GM18499 (cell line): ENCODE results near the gene ALDH3B1.

ENCODE experiments used
- ATAC-seq: cut with Tn5 transposase; IDR thresholded peaks from one replicate; pipeline ENCODE4 v1.9.1; 2021; ENCODE audit warnings: moderate number of reproducible peaks; ENCODE audit not compliant: insufficient read depth, unreplicated experiment

ALDH3B1 gene

DNA sequence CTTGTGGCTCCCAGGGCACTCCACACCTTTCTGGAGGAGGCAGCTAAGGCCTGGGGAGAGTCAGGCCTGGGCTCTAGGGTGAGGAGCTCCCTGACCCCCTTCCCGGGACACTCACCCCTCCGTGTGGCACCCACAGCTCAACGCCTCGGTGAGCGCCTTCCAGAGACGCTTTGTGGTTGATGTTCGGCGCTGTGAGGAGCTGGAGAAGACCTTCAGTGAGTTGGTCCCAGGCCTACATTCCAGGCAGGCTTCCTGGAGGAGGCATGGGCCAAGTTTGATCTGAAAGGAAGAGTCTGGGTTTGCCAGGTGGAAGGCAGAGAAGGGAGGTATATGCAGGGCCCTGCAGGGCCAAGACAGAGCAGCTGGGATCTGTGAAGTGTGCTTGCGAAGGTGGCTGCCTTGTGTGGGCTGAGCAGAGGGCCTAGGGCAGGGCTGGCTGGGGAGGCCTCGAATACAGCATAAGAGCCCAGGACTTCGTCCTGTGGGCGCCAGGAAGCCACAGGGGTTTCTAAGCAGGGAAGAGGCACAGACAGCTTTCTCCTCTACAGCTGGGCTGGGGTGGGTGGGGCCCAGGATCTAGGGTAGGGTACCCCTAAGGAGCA, 31.6 kb downstream of the ALDH3B1 start:
- no peak for ATAC-seq

DNA sequence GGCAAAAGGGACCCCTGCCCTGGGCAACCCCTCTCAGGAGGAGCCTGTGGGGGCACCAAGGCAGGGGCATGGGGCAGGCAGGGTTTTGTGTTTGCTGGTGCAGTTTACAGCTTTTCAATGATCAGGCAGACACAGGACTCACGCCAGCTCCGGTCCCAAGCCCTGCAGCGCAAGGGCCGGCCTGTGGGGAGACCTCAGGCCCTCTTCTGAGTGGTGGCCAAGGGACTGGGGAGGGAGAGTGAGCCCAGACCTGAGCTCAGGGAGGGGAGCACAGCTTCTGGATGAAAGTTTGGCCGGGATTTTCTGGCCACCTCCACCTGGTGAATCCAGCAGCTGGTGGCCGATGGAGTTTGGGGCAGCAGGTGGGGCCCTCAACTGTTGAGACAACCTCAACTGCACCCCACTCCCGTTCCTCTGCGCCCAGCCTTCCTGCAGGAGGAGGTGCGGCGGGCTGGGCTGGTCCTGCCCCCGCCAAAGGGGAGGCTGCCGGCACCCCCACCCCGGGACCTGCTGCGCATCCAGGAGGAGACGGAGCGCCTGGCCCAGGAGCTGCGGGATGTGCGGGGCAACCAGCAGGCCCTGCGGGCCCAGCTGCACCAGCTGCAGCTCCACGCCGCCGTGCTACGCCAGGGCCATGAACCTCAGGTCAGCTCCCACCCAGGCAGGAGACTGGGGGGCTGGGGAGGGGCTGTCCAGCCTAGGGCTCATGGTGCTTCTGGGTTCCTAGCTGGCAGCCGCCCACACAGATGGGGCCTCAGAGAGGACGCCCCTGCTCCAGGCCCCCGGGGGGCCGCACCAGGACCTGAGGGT, 32.3 kb downstream of the ALDH3B1 start:
- no peak for ATAC-seq

DNA sequence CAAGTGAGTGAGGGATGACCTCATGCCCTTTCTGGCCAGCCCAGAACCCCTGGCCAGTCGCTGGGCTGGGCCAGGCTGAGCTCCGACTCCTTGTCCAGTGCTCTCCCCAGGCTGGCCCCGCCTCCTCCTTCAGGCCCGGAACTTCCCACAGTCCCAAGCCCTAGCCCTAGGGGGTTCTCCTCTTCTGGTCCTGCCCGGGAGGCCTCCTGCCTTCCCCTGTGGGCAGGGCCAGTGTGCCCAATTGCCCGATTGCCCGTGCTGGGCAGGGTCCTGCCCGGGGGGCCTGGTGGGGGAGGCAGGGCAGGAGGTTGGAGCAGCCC, 32.9 kb downstream of the ALDH3B1 start:
- ATAC-seq = no peak

DNA sequence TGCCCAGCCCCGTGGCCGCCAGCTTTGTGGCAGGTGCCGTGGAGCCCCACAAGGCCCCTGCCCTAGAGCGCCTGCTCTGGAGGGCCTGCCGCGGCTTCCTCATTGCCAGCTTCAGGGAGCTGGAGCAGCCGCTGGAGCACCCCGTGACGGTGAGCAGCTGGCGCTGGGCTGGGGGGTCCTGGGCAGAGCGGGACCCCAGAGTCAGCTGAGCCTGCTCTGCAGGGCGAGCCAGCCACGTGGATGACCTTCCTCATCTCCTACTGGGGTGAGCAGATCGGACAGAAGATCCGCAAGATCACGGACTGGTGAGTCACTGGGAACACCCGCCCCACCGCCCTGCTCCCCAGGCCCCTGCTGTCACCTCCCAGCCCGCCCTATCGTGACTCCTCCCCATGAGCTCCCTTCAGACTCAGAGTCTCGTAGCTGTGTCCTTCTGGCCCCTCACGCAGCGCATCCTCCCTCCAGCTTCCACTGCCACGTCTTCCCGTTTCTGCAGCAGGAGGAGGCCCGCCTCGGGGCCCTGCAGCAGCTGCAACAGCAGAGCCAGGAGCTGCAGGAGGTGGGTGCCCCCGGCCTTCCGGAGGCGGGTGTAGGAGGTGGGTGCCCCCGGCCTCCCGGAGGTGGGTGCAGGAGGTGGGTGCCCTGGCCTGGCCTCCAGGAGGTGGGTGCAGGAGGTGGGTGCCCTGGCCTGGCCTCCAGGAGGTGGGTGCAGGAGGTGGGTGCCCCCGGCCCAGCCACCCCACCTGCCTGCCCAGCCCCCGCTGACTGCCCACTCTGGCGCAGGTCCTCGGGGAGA, 33.4 kb downstream of the ALDH3B1 start:
- no peak for ATAC-seq

DNA sequence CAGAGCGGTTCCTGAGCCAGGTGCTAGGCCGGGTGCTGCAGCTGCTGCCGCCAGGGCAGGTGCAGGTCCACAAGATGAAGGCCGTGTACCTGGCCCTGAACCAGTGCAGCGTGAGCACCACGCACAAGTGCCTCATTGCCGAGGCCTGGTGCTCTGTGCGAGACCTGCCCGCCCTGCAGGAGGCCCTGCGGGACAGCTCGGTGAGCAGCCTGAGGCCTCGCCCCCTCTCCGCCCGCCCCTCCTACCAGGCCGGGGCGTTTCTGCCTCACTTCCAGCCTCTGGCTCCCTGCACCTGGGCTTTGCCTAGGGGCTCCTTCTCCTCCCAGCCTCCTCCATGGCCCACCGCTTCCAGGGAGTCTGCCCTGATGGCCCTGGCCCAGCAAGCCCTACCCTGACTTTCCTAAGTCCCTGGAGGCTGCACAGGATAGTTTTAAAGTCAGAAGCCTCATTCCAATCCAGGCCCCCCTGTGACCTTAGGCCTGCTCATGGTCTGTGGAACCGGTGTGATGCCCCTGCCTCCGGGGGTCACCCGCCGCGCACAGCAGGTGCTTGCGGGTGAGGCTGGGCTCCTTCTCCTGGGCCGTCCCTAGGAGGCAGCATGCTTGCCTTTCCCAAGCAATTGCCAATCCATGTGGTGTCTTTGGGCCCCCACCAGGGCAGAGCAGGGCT, 34.2 kb downstream of the ALDH3B1 start:
- no peak for ATAC-seq

DNA sequence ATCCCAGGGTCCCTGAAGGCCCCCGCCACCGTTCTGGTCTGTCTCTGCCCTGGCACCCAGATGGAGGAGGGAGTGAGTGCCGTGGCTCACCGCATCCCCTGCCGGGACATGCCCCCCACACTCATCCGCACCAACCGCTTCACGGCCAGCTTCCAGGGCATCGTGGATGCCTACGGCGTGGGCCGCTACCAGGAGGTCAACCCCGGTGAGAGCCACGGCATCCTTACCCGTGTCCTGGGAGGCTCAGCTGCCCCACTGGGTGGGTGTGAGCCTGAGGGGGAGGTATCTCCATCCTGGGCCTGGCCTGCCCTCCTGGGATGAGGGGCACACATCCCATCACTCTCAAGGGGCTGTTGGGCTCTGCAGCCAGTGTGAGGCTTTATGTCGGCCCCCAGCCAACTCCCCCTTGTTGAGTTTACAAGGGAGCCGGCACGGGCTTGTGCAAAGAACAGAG, 34.8 kb downstream of the ALDH3B1 start:
- ATAC-seq = no peak

DNA sequence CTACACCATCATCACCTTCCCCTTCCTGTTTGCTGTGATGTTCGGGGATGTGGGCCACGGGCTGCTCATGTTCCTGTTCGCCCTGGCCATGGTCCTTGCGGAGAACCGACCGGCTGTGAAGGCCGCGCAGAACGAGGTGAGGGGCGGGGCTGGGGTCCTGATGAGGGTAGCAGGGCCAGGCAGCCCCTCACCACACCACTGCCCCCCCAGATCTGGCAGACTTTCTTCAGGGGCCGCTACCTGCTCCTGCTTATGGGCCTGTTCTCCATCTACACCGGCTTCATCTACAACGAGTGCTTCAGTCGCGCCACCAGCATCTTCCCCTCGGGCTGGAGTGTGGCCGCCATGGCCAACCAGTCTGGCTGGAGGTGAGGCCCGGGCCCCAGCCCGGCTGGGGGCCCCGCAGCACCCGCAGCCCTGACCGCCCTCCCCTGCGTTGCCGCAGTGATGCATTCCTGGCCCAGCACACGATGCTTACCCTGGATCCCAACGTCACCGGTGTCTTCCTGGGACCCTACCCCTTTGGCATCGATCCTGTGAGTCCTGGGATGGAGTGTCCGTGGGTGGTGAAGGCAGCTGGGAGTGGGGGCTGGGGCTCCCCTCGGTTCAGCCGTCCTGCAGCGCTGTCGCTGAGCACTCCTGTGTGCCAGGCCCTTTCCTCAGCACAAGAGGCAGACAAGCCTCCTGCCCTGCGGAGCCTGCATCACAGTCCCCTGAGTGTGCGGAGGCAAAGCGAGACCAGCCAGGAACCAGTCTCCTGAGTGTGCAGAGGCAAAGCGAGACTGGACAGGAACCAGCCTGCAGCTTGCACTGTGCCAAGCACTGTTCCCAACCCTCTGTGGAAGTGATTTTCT, 37.5 kb downstream of the ALDH3B1 start:
- ATAC-seq = no peak

DNA sequence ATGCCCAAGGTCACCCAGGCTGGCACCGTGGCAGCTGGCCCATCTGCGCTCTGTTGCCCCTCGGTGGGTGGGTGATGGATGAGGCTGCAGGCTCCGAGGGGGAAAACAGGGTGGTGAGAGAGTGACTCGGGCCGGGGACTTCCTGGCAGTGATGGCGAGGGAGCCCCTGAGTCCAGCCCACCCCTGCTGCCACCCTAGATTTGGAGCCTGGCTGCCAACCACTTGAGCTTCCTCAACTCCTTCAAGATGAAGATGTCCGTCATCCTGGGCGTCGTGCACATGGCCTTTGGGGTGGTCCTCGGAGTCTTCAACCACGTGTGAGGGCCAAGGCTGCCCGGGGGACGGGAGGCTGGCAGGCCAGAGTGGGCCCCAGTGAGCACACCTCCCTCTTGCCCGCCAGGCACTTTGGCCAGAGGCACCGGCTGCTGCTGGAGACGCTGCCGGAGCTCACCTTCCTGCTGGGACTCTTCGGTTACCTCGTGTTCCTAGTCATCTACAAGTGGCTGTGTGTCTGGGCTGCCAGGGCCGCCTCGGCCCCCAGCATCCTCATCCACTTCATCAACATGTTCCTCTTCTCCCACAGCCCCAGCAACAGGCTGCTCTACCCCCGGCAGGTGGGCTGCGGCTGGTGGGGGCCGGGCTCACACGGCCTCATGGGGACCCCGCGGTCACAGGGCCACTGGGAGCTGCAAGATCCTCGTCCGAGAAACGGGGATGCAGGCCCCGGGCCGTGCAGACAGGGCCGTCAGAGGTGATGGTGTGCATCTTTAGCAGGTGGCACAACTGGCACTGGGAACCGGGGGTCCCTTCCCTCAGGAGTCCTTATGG, 38.8 kb downstream of the ALDH3B1 start:
- no peak for ATAC-seq

DNA sequence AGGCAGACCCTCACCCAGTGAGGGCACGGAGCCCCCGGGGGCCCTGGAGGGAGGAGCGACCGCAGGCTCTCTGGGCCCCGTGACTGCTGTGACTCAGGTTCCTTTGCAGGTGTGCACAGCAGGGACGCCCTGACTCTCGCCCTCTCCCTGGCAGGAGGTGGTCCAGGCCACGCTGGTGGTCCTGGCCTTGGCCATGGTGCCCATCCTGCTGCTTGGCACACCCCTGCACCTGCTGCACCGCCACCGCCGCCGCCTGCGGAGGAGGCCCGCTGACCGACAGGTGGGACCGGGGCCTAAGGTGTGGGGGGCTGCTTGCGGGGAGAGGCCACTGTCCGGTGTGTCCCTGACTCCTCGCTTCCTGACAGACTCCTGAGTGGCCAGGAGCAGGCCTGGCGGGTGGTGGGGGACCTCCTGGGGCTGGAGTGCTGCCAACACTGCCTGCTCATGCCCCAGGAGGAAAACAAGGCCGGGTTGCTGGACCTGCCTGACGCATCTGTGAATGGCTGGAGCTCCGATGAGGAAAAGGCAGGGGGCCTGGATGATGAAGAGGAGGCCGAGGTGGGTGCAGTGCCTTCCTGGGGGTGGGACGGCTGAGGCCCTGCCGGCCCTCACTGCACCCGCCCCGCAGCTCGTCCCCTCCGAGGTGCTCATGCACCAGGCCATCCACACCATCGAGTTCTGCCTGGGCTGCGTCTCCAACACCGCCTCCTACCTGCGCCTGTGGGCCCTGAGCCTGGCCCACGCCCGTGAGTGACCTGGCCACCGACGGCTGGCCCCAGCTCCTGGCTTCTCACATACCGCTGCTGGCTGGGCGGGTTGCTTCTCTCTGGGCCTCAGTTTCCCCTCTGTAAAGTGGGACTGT, 39.6 kb downstream of the ALDH3B1 start:
- ATAC-seq = no peak

DNA sequence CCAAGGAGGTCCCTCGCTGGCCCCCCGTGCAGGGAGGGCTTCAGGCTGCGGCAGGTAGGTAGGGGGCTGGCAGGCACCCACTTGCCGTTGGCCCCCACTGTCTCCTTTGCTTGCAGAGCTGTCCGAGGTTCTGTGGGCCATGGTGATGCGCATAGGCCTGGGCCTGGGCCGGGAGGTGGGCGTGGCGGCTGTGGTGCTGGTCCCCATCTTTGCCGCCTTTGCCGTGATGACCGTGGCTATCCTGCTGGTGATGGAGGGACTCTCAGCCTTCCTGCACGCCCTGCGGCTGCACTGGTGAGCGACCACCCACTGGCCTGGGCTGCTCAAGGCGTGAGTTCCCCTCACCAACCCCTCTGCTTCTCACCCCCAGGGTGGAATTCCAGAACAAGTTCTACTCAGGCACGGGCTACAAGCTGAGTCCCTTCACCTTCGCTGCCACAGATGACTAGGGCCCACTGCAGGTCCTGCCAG, 40.3 kb downstream of the ALDH3B1 start:
- no peak for ATAC-seq

DNA sequence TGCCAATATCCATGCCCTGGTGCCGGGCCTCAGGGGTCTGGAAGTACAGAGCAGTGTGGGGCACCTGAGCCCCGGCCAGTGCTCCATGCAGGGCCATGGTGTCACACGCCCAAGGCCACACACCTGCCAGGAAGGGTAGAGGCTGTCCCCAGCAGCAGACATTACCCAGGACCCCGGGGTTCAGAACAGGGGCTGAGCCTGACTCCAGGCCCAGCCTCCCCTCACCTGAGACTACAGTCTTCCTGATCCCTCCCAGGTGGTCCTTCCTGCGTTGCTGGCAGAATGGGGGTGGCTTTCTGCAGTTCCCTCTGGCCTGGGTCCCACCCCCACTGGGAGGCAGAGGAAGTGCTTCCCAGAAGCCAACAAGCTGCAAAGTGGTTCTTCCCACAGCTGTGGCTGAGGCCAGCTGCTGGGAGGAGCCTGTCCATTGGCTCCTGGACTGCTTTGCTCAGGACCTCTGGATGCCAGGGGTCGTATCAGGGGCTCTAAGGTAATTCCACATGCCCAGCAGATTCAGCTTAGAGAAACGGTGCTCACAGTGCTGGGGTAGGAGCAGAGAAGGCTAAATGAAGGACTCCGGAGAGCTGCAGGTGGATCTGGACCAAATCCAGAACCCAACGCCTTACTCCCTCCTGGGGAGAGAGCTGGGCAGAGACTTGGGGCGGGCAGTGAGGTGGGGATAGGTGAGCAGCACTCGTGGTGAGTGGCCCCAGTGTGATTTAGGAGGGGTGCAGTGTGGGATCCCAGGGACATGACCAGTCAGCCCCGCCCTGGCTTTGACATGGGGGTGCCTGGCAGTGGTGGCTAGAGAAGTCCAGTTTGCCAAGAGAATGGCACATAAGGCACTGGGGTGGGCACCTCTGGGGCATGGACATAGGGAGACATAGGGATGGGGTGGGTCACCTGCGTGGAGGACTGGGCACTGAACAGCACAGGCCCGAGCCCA, 41.3 kb downstream of the ALDH3B1 start:
- ATAC-seq = no peak

DNA sequence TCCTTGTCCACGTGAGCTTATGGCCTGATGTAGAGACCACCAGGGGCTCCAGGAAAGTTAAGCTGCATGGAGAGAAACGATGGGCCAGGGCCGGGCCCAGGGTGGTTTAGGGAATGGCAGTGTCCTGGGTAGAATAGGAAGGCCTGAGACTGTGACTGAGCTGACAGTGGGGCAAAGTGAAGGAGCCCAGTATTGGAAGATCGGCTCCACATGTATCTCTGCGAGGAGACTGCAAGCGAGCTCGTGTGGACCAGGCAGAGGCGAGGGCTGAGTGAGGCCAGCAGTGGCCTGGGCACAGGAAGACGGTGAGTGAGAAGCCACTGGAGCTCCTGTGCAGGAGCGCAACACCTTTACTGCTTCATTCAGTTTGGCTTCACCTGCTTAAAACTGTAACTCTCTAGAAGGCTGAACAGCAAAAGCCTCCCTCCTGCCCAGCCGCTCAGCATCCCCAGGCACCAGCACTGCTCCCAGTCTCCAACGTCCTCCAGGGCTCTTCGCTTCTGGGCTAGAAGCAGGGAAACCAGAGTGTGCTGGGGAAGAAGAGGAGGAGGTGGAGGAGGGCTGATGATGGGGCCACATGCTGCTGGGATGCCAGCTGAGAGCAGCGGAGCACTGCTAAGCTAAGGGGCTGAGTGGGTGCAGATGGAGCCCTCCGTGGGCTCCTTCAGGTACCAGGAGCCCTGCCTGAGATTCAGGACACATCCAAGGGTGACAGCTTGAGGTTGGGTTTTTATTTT, 42.2 kb downstream of the ALDH3B1 start:
- ATAC-seq = no peak

DNA sequence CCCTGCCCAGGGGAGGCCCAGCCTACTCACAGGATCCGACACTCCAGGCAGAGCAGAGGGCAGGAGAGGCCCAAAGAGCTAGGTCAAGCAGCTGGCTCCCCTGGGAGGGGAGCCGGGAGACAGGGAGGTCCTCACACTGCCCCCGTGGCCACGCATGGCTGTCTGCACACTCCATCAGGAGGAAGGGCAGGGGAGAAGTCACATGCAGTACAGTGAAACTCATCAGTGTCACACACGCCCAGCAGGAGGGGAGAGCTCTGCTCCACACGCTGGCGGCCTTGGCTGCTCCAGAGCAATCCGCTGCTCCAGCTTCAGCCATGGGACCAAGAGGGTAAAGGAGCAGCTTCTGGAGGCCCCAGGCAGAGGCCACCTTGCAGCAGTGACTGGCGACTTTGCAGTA, 43.0 kb downstream of the ALDH3B1 start:
- ATAC-seq = no peak

DNA sequence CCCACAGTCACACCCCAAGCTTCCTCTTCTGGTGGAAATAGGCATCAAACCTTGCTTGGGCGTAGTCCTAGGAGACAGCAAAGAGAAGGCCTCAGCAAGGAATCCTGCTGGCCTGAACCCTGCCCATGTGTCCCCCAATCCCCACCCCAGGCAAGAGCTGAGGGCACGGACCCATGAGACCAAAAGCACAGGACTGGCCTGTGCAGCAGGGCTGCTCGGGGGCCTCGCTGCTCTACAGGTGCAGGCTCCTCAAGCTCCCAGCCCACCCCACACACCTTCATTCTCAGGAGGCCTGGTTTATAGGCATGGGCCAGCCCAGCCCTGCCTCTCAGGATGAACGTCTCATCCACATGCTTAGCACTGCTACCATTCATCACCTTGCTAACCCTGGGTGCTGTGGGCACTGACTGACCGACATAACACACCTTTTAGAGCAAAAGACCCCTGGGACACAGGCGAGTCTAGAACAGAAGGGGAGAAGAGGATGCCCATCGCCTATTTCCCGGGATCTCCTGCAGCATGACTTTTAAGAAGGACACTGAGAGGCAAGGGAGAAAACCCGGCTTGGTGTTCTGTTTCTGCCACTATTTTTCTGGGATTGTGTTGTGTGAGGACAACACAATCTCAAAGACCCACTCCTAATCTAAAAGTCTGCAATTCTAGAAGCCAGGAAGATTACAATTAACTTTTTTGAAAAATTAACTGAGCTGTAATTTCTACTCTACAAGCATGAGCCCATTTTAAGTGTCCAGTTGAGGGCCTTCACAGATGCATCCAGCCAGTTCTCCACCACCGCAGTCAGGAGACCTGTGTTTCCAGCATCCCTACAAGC, 44.1 kb downstream of the ALDH3B1 start:
- ATAC-seq = no peak
